IMR-90 (cell line): ENCODE results near the gene OPHN1.
A peak's percentile ranks its signal among the peaks of the same experiment; 100 is the strongest.

ENCODE experiments used
- CEBPB ChIP-seq: IDR thresholded peaks from 2 replicates; pipeline ENCODE4 v1.6.1; 2012; ENCODE audit warnings: low read depth, low read length, improper control_type of control experiment
- CHD1 ChIP-seq: IDR thresholded peaks from 2 replicates; pipeline ENCODE4 v1.6.1; 2012; ENCODE audit warnings: low read depth, low read length, improper control_type of control experiment
- CTCF ChIP-seq: conservative IDR thresholded peaks from 2 replicates; pipeline ENCODE4 v1.5.1; 2012; ENCODE audit warnings: mild to moderate bottlenecking, low read depth, low read length, improper control_type of control experiment
- ELK1 ChIP-seq: fragments of 150-350 bp; IDR thresholded peaks from 2 replicates; pipeline ENCODE4 v1.6.1; 2016; ENCODE audit warnings: low read depth, mild to moderate bottlenecking, low read length, moderate library complexity, borderline replicate concordance
- MAFK ChIP-seq: IDR thresholded peaks from 2 replicates; pipeline ENCODE4 v1.6.1; 2012; ENCODE audit warnings: low read depth, low read length, improper control_type of control experiment
- MAZ ChIP-seq: IDR thresholded peaks from 2 replicates; pipeline ENCODE4 v1.6.1; 2012; ENCODE audit warnings: low read depth, mild to moderate bottlenecking, low read length, improper control_type of control experiment, moderate library complexity, borderline replicate concordance
- POLR2A ChIP-seq: IDR thresholded peaks from 2 replicates; pipeline ENCODE4 v1.6.1; 2012; ENCODE audit warnings: mild to moderate bottlenecking, low read depth, low read length
- RAD21 ChIP-seq: IDR thresholded peaks from 2 replicates; pipeline ENCODE4 v1.6.1; 2012; ENCODE audit warnings: low read length, improper control_type of control experiment
- RFX5 ChIP-seq: IDR thresholded peaks from 2 replicates; pipeline ENCODE4 v1.8.0; 2012; ENCODE audit warnings: low read depth, mild to moderate bottlenecking, low read length, moderate library complexity

GRCh38 chrX:68196939-68197791, 236.1 kb downstream of the OPHN1 start:
- TF ChIP-seq CTCF = peak; percentile 82
- peak; percentile 41; the same call in 1 of the 2 replicates for TF ChIP-seq POLR2A
- TF ChIP-seq ELK1 = no peak
- TF ChIP-seq MAZ = no peak
- peak; percentile 89 for TF ChIP-seq RAD21
- no peak for TF ChIP-seq CEBPB
- TF ChIP-seq RFX5 = no peak
- TF ChIP-seq MAFK = no peak
- TF ChIP-seq CHD1 = no peak
